Midbrain (tissue), 1 donor: ENCODE results near the gene SHOC1.
A peak's percentile ranks its signal among the peaks of the same experiment; 100 is the strongest.
"Not testable (repeated sequence)": the region's sequence is repeated elsewhere in the genome, so short reads cannot be mapped to it uniquely, and the experiment has no call there.

Source experiments
- DNase-seq: peaks from one replicate; lab custom pipeline; 2025; lab: John Stamatoyannopoulos, UW

SHOC1 gene

GRCh38 chr9:111805262-111805661 is 10.5 kb upstream of the SHOC1 start:
- no peak for DNase-seq

GRCh38 chr9:111804636-111805035 is 9.9 kb upstream of the SHOC1 start:
- DNase-seq = no peak

- DNase-seq = no peak
These were observed 9.2 kb upstream of the SHOC1 start for GRCh38 chr9:111803924-111804323.

- no peak for DNase-seq
These were observed 5.3 kb upstream of the SHOC1 start for GRCh38 chr9:111799915-111800526.

GRCh38 chr9:111799506-111799905 is 4.8 kb upstream of the SHOC1 start:
- DNase-seq = no peak

- DNase-seq = no peak
These were observed 4.0 kb upstream of the SHOC1 start for GRCh38 chr9:111798786-111799185.

- no peak for DNase-seq
These were observed 761 bp upstream of the SHOC1 start for GRCh38 chr9:111795557-111795839.

- DNase-seq = not testable (repeated sequence)
These were observed 2.9 kb downstream of the SHOC1 start for GRCh38 chr9:111791821-111792220.

- no peak for DNase-seq
These were observed 4.9 kb downstream of the SHOC1 start for GRCh38 chr9:111789881-111790280.

- no peak for DNase-seq
These were observed 10.9 kb downstream of the SHOC1 start for GRCh38 chr9:111783857-111784256.

GRCh38 chr9:111783424-111783823 is 11.3 kb downstream of the SHOC1 start:
- DNase-seq = no peak

GRCh38 chr9:111766066-111766465 is 28.7 kb downstream of the SHOC1 start:
- no peak for DNase-seq

GRCh38 chr9:111762556-111762955 is 32.2 kb downstream of the SHOC1 start:
- no peak for DNase-seq

GRCh38 chr9:111759762-111760639 is 34.7 kb downstream of the SHOC1 start:
- DNase-seq = peak; percentile 54

- DNase-seq = no peak
These were observed 39.9 kb downstream of the SHOC1 start for GRCh38 chr9:111754800-111755199.

GRCh38 chr9:111752455-111752854 is 42.3 kb downstream of the SHOC1 start:
- DNase-seq = no peak
